GM12878 (cell line): ENCODE measurements around the gene C21orf91. TPM values are rescaled to one million over a fixed set of nuclear protein-coding genes. Genes with fewer than 3 reads are reported as not detected.
"Not testable (repeated sequence)": the region's sequence is repeated elsewhere in the genome, so short reads cannot be mapped to it uniquely, and the experiment has no call there.

Source experiments
- ATAC-seq: fragments of 200-7000 bp; cut with Tn5 transposase; 3 replicates; pipeline ENCODE4 v1.9.1; 2020; ENCODE audit warnings: mild to moderate bottlenecking, moderate library complexity
- BruUV-seq: library from RNA; stranded (reverse); fragments of 400-500 nt; replicated peaks from 2 replicates; lab custom pipeline; 2021; lab: Mats Ljungman, UMichigan
- CTCF ChIA-PET: fragments of 300-600 bp; sonication (Branson Sonifier 250); formaldehyde crosslinking; extraction: SDS; loops from one replicate; lab custom pipeline; 2021; ENCODE audit warnings: inconsistent platforms; lab: Yijun Ruan, JAX
- POLR2A ChIA-PET: fragments of 350-600 bp; formaldehyde crosslinking; extraction: SDS; loops from one replicate; lab custom pipeline; 2021; ENCODE audit warnings: inconsistent platforms; lab: Charles Lee
- RAD21 ChIA-PET: fragments of 300-600 bp; sonication (Branson Sonifier 250); formaldehyde crosslinking; loops from one replicate; lab custom pipeline; 2023; ENCODE audit warnings: antibody characterized with exemption; ENCODE audit not compliant: unreplicated experiment; lab: Charles Lee
- SMC1A ChIA-PET: fragments of 300-600 bp; sonication (Branson Sonifier 250); formaldehyde crosslinking; loops from one replicate; lab custom pipeline; 2023; ENCODE audit not compliant: unreplicated experiment, uncharacterized antibody; lab: Charles Lee
- DNase-seq: peaks from one replicate; pipeline ENCODE4 v3.0.0-alpha.2; 2011; ENCODE audit warnings: low read depth, low spot score
- FAIRE-seq: peaks from 3 replicates; lab custom pipeline; 2011; peaks lifted over from hg19 to GRCh38; lab: Jason Lieb, UNC
- H2AFZ ChIP-seq: 2 replicates; pipeline ENCODE4 v1.6.0; 2011; ENCODE audit warnings: low read depth, low read length, control low read depth; ENCODE audit not compliant: control insufficient read depth
- H3K27ac ChIP-seq: 2 replicates; pipeline ENCODE4 v1.5.1; 2011; ENCODE audit warnings: control low read depth; ENCODE audit not compliant: control insufficient read depth, insufficient read depth
- H3K27me3 ChIP-seq, 2 experiments: replicated peaks in 1 of 2; 2 replicates each; pipeline versions ENCODE4 v1.6.0 to v1.6.1; 2011; ENCODE audit warnings: low read length in 1 of 2; ENCODE audit not compliant: control insufficient read depth in 2 of 2, insufficient read depth in 2 of 2
- H3K36me3 ChIP-seq, 2 experiments: 2 replicates each; pipeline ENCODE4 v1.5.1; 2011; ENCODE audit warnings: low read length in 1 of 2; ENCODE audit not compliant: control insufficient read depth in 2 of 2, insufficient read depth in 2 of 2
- H3K4me1 ChIP-seq: 2 replicates; pipeline ENCODE4 v1.6.1; 2011; ENCODE audit warnings: mild to moderate bottlenecking, low read length, moderate library complexity, mixed read lengths; ENCODE audit not compliant: control insufficient read depth, insufficient read depth
- H3K4me2 ChIP-seq: 2 replicates; pipeline ENCODE4 v1.6.0; 2011; ENCODE audit warnings: control low read depth; ENCODE audit not compliant: control insufficient read depth, insufficient read depth
- H3K4me3 ChIP-seq: fragments of 200-600 bp; sonication (generic); 2 replicates; pipeline ENCODE4 v1.5.1; 2016
- H3K79me2 ChIP-seq: 2 replicates; pipeline ENCODE4 v1.6.0; 2011; ENCODE audit warnings: low read length; ENCODE audit not compliant: control insufficient read depth, insufficient read depth
- H3K9ac ChIP-seq: 2 replicates; pipeline ENCODE4 v1.8.0; 2011; ENCODE audit warnings: low read length, control low read depth, mixed read lengths; ENCODE audit not compliant: control insufficient read depth, insufficient read depth
- H3K9me3 ChIP-seq: replicated peaks from 3 replicates; pipeline ENCODE4 v1.5.1; 2011; ENCODE audit warnings: mild to moderate bottlenecking, low read length; ENCODE audit not compliant: control insufficient read depth, insufficient read depth
- H4K20me1 ChIP-seq: 2 replicates; pipeline ENCODE4 v1.6.0; 2011; ENCODE audit not compliant: control insufficient read depth, insufficient read depth
- BHLHE40 ChIP-seq, 2 experiments: fragments of 450-650 bp in 1 of 2; IDR thresholded peaks; 2 replicates each; pipeline ENCODE4 v1.6.1; 2011 to 2017; ENCODE audit warnings: low read depth in 2 of 2, borderline replicate concordance in 1 of 2, improper control_type of control experiment in 1 of 2, low read length in 1 of 2, mild to moderate bottlenecking in 1 of 2
- E4F1 ChIP-seq: fragments of 450-650 bp; IDR thresholded peaks from 2 replicates; pipeline ENCODE4 v1.6.1; 2018; ENCODE audit warnings: borderline replicate concordance, mild to moderate bottlenecking; ENCODE audit not compliant: partially characterized antibody
- MTA2 ChIP-seq: fragments of 450-650 bp; IDR thresholded peaks from 2 replicates; pipeline ENCODE4 v1.6.1; 2016; ENCODE audit warnings: low read depth, mild to moderate bottlenecking, moderate library complexity
- NBN ChIP-seq: fragments of 450-650 bp; IDR thresholded peaks from 2 replicates; pipeline ENCODE4 v1.6.1; 2016
- PAX5 ChIP-seq: IDR thresholded peaks from 2 replicates; pipeline ENCODE4 v1.6.1; 2011; ENCODE audit warnings: low read depth, low read length, borderline replicate concordance
- RELA ChIP-seq: fragments of 450-650 bp; IDR thresholded peaks from 2 replicates; pipeline ENCODE4 v1.8.0; 2014; ENCODE audit warnings: borderline replicate concordance; ENCODE audit not compliant: partially characterized antibody
- RUNX3 ChIP-seq: IDR thresholded peaks from 2 replicates; pipeline ENCODE4 v1.6.1; 2012; ENCODE audit warnings: low read length, inconsistent platforms
- SPI1 ChIP-seq: IDR thresholded peaks from 2 replicates; pipeline ENCODE4 v1.6.1; 2011; ENCODE audit warnings: low read depth, mild to moderate bottlenecking, low read length, moderate library complexity, borderline replicate concordance; ENCODE audit not compliant: insufficient read depth
- WGBS: methylation state at CpG from one replicate; pipeline ENCODE4 v1.1.6; 2016; ENCODE audit warnings: low lambda C conversion rate; ENCODE audit not compliant: insufficient replicate concordance, insufficient coverage; ENCODE audit errors: missing lambda C conversion rate; 5-methylcytosine and 5-hydroxymethylcytosine counted together
- in situ Hi-C: fragments of 300-500 bp; cut with MboI; formaldehyde crosslinking; loops from 9 replicates; pipeline ENCODE4 v1.14.3; 2018; ENCODE audit warnings: mixed read lengths
- intact Hi-C: fragments of 100-400 bp; cut with micrococcal nuclease; formaldehyde crosslinking; loops from one replicate; pipeline ENCODE4 v1.14.2; 2022; ENCODE audit not compliant: unreplicated experiment
- polyA plus RNA-seq, 11 experiments: library from polyadenylated mRNA; depleted of rRNA in 4 of 11; unstranded in 6 of 11; stranded (reverse) in 5 of 11; fragments of >200 nt; fragmentation: Nextera tagmentation in 4 of 11; fragmentation: Illumina TruSeq in 1 of 11; extraction: Ambion mirVana in 4 of 11; extraction: Trizol in 1 of 11; gene quantifications; 1 replicate in 1 of 11; 2 replicates in 10 of 11; pipeline versions ENCODE4 v1.2.1 to v1.2.3, GENCODE V29; 2011 to 2016; ENCODE audit warnings: inconsistent platforms in 2 of 11, missing spikeins in 2 of 11, low read depth in 1 of 11
- total RNA-seq, 4 experiments: library from RNA; depleted of rRNA in 3 of 4; stranded (reverse); fragments of >200 nt in 3 of 4; fragmentation: Illumina TruSeq in 1 of 4; extraction: Trizol in 1 of 4; gene quantifications; 2 replicates each; pipeline versions ENCODE4 v1.2.1 to v1.2.3, GENCODE V29; 2013 to 2021

The C21orf91 gene
- total and polyA plus RNA-seq, 10 of the 15 experiments (the other 5 are each of a cell fraction or from before 2014, with no cell fraction given) = 9.3 to 40.3 (median 29.8) TPM

- TF ChIP-seq SPI1 (peak; percentile 46; the same call in 1 of the 2 replicates), RELA (peak; percentile 41), PAX5 (0 out of 2 replicates have a peak, but pooled peaks have one; percentile 12), MTA2 (peak; percentile 64), E4F1 (no peak), RUNX3 (peak; percentile 76), BHLHE40 (IDR thresholded peaks at IDR 0.05; ENCODE audit: borderline replicate concordance in 1 of 2, low read depth in 2 of 2, low read length in 1 of 2) (peak in 1 of 2 experiments; percentile 24; a peak in 1 of 4 replicates), NBN (0 out of 2 replicates have a peak, but pooled peaks have one; percentile 45)
Observed at GRCh38 chr21:17775431-17776126, 43.6 kb downstream of the C21orf91 start (continued).

GRCh38 chr21:17775021-17775420, 44.1 kb downstream of the C21orf91 start:
- peaks cover 27% of the 10 kb centered on the region for H3K4me1 ChIP-seq
- DNase-seq, H3K9ac ChIP-seq, intact Hi-C loops, in situ Hi-C loops, H3K4me3 ChIP-seq, H3K79me2 ChIP-seq, H2AFZ ChIP-seq, H3K9me3 ChIP-seq, FAIRE-seq, H3K27me3 ChIP-seq, H3K36me3 ChIP-seq, H3K4me2 ChIP-seq, H4K20me1 ChIP-seq, H3K27ac ChIP-seq, ATAC-seq, BruUV-seq: not testable (repeated sequence)
- ChIA-PET CTCF (interaction anchor here (1.2 to 3.1 kb wide), 4 partner anchors 10 to 150 kb away, joined by 3 to 10 read pairs (median 6); no protein-coding TSS in a partner anchor), POLR2A (interaction anchor here (2.2 kb wide), 1 partner anchor 16 kb away, joined by 8 read pairs; no protein-coding TSS in a partner anchor), SMC1A (interaction anchor here (1.2 to 4.1 kb wide), 7 partner anchors 9 to 150 kb away, joined by 3 to 23 read pairs (median 4); no protein-coding TSS in a partner anchor), RAD21 (interaction anchor here (1.0 to 3.8 kb wide), 5 partner anchors 9 to 42 kb away, joined by 3 to 28 read pairs (median 5); partner anchors contain the start of gene C21orf91)
- WGBS = 95% methylated on average over 7 of the region's 7 CpGs
